Femur (tissue), 1 donor: Measurements from ENCODE around the gene RPRM.
"Not testable (repeated sequence)": the region's sequence is repeated elsewhere in the genome, so short reads cannot be mapped to it uniquely, and the experiment has no call there.

Experiments
- DNase-seq: peaks from one replicate; pipeline ENCODE4 v3.0.0-alpha.2; 2017

RPRM gene

DNA sequence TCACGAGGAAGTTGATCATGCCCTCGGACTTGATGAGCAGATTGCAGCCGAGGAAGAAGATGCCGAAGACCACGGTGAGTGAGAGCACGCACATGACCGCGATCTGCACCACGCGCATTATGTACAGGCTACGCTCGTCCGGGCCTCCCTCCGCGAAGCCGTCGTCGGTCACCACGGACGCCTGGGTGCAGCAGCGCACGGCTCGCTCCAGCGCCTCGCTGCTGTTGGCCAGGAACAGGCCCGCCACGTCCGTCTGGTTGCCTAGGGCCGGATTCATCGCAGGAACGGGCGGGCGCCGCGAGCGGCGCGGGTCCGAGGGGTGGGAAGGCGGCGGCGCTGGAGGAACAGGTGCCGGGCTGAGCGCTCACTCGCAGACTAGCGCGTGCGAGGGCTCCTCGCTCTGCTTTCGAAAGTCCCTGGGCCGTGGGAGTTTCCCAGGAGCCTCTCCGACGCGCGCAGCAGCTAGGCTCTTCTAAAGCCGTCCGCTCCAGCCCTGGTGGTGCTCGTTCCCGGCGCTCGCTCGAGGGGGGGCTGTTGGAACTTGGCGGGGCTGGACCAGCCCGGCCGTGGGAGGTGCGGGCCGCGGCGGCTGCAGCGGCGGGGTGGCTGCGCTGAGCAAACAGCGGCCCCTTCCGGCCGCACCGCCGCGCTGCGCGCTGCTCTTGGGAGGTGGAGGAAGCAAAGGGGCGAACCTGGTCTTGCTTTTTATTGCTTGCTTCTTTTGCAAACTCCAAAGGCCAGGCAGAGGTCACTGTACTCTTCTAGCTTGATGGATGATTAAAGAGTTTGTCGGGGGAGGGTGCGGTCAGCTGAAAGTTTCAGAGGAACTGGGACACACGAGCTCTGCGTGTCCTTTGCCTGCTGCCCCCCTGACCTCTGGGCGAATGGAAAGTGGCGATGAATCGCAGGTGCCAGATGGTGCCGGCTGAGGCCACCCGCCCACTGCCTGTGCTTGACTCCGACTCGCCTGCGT lies at the start of gene RPRM:
Gene RPRM, minus strand, starts transcription at position 474 of the 973 bp plus-strand sequence. Its CDS starts 197 bp downstream, at position 277.
- DNase-seq, result peak; percentile 84

DNA sequence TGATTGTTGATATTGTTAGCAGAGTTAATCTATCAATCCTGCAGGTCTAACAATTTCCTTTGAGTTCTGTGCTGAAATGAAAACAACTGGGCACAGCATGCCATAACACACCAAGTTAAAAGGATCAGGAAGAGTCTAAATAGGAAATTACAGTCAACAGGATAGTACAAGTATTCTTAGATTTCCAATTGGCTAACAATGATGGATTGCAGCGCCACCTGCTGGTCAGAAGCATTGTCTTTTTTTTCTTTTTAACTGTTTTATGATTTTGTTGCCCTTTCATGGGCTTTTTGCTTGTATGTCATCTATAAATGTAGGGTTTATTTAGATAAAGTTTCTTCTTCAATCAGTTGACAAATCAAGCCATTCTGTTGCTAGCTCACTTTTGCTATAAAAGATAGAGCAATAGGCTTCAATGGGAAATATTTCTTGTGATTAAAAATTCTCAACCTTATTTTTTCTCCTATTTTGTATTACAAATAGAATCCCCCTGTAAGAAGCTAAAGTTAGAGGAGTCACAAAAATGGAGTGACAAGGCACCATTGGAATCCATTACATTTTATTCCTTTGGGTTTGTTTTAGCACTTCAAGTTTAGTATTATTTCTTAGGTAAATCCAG lies 40.8 kb upstream of the RPRM start:
- peak; percentile 52 for DNase-seq

DNA sequence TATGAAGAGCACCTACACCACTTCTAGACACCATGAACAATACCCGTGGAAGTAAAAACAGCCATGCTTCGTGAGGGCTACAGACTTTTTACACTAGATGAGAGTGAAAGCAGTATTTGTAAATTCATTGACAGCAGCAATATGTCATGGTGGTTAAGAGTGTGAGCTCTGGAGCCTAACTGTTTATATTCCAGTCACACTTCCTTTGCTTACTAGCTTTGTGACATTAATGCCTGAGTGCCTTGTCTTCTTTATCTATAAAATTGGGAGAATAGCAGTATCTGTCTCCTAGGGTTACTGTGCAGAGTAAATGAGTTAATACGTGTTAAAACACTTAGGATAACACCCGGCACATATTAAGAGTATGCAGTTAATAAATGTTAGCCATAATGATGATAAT lies 33.8 kb upstream of the RPRM start:
- no peak for DNase-seq

DNA sequence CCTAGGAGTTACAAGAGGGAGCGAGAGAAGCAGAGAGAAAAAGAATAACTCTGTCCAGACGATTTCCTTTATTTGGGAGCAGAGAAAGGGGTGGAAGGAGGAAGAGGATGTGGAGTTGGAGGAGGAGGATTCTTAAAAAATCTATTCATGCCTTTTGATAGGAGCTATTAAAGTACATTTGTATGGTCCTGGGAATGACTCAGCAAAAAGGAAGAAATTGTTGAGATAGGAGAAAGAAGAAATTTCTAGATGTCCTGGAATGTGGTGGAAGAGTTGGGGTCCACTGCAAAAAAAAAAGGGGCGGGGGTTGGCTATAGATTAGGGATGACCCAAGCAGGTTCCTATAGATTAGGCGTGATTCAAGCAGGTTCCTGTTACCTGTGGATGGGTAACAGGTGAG lies 32.4 kb upstream of the RPRM start:
- no peak for DNase-seq

DNA sequence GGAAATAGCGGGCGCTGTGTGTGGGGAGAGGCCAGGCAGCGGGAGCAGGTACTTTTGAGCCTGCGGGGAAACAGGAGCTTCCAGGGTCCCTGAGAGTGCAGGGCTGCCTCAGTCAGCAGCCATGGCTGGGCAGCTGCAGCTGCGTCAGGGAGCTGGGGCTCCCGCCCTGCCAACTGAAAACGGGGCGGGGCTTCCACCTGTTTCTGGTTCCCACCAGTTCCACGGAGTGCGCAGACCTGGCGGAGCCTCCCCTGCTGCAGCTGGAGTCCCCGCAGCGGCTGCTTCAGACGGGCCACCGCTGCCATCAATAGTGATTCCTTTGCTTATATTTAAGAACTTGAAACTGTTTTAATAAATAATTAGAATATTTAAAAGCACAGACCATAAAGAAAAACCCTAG lies 30.6 kb upstream of the RPRM start:
- DNase-seq, result no peak

DNA sequence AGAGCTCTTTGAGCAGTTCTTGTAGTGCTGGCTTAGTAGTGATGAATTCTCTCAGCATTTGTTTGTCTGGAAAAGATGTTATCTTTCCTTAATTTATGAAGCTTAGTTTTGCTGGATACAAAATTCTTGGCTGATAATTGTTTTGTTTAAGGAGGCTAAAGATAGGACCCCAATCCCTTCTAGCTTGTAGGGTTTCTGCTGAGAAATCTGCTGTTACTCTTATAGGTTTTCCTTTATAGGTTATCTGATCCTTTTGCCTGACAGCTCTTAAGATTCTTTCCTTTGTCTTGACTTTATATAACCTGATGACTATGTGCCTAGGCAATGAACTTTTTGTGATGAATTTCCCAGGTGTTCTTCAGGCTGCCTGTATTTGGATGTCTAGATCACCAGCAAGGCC lies 27.9 kb upstream of the RPRM start:
- DNase-seq, result not testable (repeated sequence)

DNA sequence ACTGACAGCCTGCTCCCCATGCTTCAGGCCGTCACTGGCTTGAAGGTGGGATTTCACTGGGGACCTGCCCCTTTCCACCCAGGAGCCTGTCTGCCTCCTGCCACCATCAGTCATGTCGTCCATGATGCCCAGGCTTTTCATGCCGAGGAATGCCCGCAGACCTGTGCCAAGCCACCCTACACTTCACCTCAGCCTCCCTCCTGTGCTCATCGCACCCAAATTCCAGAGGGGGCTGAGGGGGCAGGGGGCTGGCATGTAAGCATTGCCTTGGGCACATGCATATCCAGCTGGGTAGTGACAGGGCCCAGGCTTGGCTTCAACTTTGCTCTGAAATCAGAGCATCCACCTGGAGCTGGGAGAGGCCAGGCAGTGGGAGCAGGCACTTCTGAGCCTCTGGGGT lies 20.9 kb upstream of the RPRM start:
- no peak for DNase-seq

DNA sequence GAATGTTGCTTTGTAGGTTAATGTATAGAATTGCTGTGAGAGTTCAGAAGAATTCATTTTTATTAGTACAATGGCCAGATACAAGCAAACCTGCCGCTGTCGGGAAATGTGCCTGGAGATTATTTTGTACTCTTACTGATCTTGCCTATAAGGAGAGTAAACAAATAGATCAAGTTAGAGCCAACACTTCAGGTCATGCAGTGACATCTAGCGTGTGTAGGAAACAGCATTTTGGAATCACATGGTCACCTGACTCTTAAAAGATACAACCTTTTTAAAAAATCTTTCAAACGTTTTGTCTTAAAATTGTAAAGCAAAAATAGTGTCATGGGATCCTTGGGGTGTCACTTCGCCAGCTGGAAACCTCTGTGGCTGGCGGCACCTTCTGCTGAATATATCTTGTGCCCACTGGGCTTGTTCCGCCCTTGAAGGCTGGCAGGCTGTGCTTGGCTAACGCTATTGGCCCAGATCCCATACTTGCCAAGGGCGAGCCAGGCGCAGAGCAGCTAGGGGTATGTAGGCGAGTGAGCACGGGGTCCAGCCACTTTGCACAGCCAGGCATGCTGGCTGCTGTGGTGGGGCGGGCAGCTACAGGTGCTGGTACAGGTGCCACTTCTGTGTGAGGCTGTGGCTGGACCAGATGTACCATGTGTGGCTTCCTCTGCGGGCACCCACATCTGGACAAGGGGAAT lies 19.5 kb upstream of the RPRM start:
- no peak for DNase-seq

DNA sequence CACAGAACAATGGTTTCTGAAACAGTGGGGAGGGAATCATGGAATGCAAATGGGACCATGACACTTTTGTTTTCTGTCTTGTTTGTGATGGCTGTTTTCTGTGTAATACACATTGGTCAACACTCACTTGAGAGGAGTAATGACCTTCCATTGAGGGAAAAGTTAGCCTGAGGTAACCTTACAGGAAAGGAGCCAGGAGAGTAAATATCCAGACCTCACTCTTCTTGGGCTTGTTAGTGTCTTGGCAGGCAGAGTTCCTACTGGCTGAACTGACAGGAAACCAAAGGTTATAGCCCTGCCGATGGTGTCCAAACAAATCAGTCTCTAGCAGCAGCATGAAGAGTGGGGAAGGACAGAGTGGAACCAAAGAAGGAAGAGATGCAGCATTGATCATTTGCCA lies 17.2 kb upstream of the RPRM start:
- DNase-seq, result no peak

DNA sequence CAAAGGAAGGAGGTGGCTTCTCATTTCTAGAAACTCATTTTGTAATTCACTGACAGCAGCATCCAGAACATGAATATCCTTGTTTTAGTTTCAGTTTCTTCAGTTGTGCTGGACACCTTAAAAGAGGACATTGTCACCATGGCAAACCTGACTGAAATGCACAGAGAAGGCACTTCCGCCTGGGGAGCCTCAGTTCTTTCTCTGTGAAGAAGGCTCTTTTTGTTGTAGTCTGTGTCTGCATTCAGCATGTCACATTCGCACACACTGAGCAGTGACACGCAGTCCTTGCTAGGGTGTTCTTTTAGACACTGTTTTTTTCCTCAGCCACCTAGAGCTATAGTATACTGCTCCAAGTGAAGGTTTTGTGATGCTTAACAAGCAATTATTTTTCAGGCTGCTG lies 9.5 kb upstream of the RPRM start:
- no peak for DNase-seq

DNA sequence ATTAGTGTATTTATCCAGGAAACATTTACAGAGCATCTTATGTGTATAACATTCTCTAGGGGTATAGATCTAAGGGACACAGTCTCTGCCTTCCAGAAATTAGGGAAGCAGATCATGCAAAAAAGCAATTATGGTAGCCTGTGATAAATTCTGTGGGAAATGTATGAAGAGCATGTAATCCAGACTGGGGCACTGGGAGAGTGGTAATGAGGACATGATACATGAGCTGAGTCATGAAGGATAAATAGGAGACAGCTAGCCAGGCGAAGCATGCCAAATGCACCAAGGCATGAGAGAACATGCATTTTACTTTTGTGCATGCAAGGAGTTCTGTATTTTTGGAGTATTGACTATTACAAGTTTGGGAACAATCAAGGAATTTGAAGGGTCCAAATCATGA lies 8.9 kb upstream of the RPRM start:
- DNase-seq, result no peak

DNA sequence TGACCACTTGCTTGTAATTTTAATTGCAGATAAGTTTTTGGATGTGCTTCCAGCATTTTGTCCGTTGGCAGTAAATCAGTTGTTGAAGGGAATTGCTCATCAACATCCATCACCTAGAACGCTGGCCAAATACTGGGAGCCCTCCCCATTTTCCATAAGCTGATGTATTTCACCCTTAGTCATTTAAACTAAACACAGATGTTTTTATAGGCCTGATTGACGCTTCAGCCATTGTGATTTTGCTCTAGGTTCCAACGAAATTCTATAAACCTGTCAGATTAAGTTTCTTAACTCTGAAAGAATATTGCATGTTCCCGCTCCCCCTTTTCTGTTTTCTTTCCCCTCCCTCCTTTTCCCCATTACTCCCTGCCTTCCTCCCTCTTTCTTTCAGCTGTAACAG lies 1.0 kb upstream of the RPRM start:
- DNase-seq, result no peak

DNA sequence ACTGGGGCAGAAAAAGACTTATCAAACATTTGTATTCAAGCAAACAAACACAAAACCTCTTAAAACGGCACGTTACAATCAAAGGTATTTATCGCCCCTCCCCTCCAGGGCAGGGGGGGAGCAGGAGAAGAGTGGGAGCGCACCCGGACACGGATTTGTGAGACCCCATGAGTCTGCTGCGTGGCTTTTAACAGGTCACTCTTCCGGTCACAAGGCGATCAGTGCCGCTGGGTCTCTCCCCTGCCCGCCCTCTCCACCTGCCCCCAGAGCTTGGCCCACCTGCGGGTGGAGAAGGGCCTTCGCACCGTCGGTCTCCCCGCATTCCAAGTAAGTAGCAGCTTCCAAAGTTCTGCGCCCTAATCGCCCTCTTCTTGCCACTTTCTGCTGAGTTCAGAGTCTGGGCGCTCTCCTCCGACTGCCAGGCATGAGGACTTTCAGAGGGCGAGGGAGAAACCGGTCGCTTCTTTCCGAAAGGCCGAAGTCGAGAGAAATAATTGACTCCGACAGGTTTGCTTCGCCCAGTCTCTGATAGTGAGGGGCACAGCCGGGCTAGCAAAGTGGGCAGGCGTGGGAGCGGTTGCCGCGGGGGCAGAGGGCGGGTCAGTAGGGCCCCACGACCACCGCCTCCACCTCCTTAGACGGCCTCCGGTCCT lies 800 bp downstream of the RPRM start:
- no peak for DNase-seq

DNA sequence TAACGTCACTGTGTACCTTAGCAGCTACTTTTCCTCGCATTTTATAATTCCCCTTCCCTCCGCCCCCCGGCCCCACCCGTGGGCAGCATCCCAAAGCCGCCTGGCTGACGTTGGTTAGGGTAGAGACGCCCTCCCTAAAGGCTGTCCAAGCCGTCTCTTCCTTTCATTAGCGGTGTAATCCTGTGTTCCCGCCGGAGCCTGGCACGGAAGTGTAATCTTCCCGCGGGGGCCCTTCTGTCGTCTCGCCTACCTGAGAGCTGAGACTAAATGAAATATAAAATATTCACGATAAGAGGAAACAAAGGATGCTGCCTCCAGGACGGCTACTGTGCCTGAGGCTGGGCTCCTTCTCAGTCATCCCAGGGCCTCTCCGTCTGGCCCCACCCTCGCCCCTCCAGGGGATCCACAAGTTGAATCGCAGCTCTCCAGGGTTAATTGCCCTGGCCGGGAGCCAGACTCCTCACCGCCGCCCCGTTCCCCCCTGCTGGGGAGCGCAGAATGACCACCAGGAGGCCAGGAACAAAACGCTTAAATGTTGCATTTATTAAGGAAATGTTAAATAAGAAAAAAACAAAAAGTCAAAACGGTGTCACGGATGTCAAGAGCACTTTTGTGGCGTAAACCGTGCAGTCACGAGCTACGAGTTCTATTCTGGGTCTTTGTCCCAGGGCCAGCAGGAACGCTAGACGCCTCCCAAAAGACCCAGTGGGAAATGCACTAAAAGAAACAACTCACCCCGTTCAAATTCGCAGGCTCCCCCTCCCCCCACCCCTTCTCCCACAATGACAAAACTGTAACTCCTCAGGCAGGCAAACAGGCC lies 1.5 kb downstream of the RPRM start:
- DNase-seq, result no peak

DNA sequence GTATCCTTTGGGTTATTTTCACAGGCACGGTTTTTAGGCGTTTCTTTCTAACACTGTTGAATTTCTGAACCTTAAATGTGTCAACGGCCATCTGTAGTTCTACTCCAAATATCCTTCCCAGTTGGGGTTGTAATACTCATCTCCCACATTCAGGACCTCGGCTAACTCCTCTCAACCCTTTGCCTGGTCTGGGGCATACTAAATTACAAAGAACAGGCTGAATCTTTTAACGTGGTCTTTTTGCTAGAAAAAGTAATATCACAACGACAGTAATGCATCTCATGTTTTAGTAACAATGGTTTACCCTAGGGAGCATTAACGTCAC lies 2.1 kb downstream of the RPRM start:
- DNase-seq, result no peak

DNA sequence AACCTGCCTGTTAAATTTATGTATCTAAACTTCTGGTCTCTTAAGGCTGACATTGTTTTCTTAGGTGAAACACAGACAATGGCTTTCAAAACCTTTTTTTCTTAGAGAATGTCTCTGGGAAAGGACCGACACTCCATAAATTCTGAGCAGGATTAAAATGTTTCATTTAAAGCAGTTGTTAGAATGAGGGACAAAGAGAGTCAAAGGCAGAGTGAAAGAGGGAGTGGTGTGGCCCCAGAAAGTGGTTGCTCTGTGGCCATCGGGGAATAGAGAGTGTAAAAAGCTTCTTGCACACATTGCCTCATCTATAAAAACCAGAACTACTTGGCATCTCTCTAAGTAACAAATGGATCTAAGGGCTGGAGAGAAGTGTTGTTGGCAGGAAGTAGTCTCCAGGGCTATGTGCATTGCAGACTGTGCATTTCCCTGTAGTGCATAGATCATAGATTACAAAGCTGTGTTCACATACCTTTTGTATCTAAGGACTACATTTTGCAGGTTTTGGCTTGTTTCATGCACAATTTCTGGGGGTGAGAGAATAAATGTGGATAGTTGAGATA lies 3.6 kb downstream of the RPRM start:
- no peak for DNase-seq

DNA sequence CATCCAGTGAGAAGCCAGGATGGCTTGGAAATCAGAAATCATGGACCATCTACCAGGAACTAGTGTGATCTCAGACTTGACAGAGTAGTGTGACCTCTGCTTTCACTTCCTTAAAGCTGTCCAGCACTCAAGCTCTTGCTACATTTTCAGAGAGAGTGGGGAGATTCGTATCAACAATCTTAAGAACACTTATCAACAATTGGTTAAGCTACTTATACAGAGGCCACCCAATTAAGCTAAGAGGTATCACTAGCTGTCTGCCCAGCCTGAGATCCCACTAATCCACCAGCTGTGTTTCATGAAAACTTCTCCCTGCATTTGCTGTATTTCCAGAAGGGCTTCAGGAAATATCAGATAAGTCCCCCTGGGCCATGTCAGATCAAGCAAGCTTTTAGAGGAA lies 4.2 kb downstream of the RPRM start:
- no peak for DNase-seq

DNA sequence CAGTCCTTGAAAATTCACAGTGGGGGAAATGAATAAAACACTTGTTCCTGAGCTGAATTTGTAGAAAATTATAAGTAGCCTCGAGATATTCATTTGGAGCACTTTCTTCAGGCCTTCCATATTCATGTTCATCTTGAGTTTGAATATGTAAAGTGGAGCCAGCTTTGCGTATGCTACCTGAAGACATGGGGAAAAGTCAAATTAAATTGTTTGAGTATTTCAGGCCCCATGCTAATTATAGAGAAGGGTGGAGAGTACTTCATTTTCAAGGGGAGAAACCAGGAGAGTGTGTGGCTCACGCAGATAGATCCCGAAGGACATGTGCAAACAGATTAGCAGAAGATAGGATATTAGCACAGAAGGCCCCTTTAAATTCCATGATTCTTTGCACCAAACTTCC lies 7.7 kb downstream of the RPRM start:
- no peak for DNase-seq

DNA sequence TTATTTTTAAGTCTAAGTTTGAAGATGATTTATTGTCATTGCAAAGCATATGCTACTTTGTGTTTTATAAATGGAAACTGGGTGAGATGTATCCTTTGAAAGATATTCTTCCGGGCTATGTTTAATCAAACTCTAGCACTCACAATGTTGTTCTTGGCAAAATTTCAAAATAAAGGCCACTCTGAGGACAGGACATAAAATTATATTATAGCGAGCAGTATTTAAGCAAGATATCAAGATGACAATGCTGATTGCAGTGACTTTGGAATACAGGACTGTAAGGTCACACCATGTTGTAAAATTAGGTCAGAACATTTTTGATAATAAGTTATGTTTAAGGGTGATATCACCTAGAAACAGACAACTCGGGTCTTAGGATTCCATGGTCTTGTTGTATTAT lies 14.2 kb downstream of the RPRM start:
- no peak for DNase-seq

DNA sequence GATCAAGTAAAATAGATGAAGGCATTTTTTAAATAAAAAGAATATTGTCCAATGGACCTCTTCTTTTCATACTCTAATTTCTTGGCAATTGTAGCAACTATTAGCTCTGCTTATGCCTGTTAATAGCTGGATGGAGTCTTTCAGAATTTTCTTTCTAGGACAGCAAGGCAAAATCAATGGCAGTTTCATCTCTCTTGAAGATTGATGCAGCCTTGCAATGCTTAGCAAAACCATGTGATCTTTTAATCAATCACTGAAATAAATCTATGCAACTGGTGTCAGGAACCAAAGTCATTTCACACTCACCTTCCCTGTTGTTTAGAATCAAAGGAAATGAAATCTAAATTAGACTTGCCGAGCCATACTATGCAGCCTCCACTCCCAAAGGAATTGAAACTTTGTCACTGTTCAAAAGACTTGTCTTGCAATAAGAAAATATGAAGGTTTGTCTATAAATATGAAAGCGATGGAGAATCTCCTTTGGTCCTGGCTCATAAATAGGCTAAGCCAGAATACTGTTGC lies 16.2 kb downstream of the RPRM start:
- no peak for DNase-seq

DNA sequence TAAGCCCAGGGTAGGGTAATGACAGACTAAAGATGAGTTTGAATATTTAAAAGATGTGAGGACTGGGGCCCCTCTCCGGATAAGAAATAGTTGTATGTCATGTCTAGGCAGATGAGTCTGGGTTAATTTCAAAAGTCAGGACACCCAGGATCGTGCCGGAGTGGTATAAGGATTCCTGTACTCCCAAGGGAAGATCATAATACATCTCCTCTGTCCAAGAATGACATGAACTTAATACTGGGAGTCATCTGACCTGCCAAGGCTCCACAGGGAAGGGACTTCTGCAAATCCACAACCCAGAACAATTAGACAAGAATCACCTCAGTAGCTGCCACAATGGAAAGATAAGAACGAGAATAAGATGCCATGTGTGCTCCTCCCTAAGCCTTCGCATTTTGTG lies 17.1 kb downstream of the RPRM start:
- DNase-seq, result no peak

DNA sequence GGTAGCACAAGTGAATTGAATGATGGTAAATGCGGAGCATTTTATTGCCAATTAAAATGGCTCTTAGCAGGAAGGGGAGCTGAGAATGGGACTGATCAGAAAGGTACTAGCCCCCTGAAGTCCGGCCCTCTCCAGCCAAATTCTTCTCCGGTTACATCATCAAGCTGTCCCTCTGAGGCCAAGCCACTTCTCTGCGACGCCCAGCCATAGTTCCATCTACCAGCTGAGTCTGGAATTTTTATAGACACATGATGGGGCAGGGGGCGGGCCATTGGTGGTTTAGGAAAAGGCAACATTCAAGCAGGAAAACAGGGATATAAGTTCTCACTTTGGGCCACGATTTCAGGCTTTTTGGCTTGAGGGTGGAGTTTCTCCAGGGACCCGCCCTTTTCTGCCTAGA lies 22.7 kb downstream of the RPRM start:
- DNase-seq, result no peak
